HG03064 (cell line): ENCODE results near the gene TMEM63B.
"Not testable (repeated sequence)": the region's sequence is repeated elsewhere in the genome, so short reads cannot be mapped to it uniquely, and the experiment has no call there.

Source experiments
- ATAC-seq: cut with Tn5 transposase; IDR thresholded peaks from one replicate; pipeline ENCODE4 v1.9.1; 2021; ENCODE audit warnings: low read depth; ENCODE audit not compliant: unreplicated experiment

TMEM63B gene

DNA sequence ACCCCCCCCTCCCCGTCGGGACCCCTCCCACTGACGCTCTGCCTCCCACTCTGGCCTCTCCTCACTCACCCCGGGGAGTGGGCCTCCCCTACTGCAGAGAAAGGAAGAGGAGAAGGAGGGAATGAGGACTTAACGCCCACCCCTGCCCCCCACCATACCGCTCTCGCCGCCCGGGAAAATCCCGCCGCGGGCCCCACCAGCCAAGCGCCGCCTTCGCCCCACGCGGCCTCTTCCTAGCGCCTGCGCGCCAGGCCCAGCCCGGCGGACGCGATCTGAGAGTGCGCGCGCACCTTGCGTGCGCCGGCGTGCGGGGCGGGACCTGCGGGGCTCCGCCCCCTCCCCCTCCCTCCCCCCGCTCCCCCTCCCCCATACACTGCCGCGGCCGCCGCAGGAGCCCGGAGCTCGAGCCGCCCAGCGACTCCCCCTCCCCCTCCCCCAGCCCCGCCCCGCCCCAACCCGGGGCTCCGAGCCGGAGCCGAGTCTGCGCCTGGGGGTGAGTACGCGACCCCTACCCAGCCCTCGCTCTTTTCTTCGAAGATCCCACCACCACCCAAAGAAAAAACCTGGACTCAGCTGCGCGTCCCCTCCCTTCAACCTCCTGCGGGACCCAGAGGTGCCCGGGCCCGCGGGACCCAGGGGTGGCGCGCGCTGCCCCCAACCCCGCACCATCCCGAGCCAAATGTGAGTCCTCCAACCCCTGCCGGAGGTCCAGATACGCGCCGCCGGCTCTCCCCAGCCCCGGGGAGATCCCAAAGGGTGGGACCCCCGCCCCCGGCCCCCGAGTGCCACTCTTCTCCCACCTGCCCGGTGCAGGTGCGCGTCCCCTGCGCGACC is at the start of gene TMEM63B, which contains the start of gene MRPL14:
TSS of gene TMEM63B (plus strand) at position 369 of the 834 bp plus-strand sequence. CDS start 7,031 bp downstream, outside the sequence.
TSS of gene MRPL14 (minus strand) at position 267 of the 834 bp plus-strand sequence. CDS start 10,841 bp downstream, outside the sequence.
- ATAC-seq = peak; percentile 48

DNA sequence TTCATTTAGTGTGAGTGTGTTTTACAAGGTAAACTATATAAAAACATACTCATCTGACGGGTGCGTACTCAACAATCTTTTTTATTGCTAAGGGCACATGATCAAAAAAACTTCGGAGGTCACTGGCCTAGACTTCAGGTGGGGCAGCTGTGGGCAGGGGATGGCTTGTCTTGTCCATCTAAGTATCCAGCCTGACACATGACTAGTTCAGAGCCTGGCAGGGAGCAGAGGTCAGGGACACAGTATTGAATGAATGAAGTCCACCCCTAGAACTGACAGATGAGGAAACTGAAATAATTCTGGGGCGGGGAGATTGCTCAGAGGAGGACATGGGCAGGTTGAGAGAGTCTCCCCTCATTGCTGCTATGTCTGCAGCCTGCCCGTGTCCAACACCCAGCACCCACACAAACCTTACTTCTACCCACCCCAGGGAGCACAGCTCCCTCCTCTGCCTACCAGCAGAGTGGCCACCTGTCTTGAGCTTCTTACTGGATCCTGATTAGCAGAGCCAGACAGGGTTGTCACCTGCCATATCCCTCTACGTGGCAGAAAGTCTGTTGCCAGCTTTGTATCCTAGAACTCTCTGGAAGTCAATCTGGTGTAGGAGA is 49.0 kb upstream of the TMEM63B start:
- ATAC-seq = no peak

- no peak for ATAC-seq
Observed at GRCh38 chr6:44078827-44079671, 48.3 kb upstream of the TMEM63B start.

DNA sequence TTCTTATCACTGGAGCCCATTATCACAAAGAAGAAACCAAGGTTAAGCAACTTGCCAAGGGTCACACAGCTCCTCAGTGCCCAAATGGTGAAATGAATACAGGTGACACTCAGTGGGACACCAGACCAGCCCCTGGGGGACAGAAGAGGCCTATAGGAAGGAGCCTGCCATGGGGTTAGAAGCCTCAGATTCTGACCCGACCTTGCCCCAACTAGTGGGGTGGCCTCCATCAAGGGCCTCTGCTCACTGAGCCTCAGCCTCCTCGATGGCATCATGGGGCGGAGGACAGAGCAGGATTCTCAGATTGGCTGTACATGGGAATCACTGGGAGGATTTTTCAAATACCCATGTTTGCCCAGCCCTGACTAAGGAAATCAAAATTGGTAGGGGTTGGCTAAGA is 47.7 kb upstream of the TMEM63B start:
- no peak for ATAC-seq

- no peak for ATAC-seq
Observed at GRCh38 chr6:44080561-44081521, 46.5 kb upstream of the TMEM63B start.

GRCh38 chr6:44081753-44082152 is 45.6 kb upstream of the TMEM63B start:
- ATAC-seq = no peak

DNA sequence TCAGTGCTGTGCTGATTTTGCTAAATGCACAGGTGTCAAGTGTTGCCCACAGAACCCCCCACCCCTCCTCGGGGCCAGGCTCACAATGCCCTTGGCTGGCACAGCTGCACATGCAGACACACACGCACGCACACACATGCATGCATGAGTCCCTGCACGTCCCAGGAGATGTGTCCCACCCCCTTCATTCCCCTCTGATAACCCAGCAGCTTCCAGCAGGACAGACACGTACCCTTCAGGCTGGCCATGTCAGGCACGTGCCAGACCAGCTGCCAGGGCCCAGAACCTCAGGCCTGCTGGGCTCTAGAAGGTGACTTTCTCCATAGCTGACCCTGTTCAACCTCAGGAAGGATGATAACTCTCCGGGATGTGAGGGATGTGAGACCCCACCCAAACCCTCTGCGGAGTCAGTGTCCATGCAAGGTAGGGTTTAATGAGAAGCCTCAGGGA is 44.5 kb upstream of the TMEM63B start:
- no peak for ATAC-seq

GRCh38 chr6:44084231-44085014 is 42.9 kb upstream of the TMEM63B start:
- ATAC-seq = no peak

DNA sequence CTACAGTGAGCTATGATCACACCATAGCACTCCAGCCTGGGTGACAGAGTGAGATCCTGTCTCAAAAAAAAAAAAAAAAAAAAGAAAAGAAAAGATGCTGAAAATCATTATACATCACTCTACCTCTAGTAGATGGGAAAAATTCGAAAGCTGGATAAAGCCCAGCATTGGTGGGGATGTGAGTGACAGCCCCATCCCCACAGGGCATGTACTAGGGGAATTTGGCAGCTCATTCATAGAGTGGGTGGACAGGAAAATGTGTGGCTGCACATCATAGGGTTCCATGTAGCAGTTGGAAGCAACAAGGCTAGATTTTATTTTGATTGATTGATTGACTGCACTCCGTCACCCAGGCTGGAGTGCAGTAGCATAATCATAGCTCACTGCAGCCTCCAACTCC is 42.1 kb upstream of the TMEM63B start:
- ATAC-seq = no peak

- no peak for ATAC-seq
Observed at GRCh38 chr6:44086931-44087574, 40.3 kb upstream of the TMEM63B start.

- ATAC-seq = no peak
Observed at GRCh38 chr6:44087623-44088022, 39.7 kb upstream of the TMEM63B start.

GRCh38 chr6:44088827-44089590 is 38.3 kb upstream of the TMEM63B start:
- no peak for ATAC-seq

DNA sequence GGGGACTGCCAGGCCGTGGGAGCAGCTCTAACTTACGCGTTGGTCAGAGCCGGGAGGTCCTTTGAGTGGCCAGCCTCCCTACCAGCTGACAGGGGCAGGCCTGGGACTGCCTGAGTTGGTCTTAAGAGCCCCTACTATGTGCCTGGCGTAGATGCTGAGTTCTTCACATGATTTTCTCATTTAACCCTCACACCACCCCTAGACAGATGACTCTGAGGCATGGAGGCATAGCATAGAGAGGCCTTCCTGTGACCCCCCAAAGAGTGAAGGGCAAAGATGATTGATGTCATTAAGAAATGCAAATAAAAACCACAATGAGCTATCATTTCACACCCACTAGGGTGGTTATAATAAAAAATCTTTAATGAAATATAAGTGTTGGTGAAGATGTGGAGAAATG is 36.9 kb upstream of the TMEM63B start:
- no peak for ATAC-seq

DNA sequence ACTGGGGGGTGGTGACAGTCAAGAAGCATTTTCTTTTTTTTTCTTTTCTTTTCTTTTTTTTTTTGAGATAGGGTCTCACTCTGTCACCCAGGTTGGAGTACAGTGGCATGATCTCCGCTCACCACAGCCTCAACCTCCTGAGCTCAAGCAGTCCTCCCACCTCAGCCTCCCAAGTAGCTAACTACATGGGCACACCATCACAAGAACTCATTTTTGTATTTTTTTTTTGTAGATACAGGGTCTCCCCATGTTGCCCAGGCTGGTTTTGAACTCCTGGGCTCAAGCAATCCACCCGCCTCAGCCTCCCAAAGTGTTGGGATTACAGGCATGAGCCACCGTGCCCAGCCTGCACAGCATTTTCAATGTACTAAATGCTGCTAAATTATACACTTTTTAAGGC is 36.0 kb upstream of the TMEM63B start:
- not testable (repeated sequence) for ATAC-seq

DNA sequence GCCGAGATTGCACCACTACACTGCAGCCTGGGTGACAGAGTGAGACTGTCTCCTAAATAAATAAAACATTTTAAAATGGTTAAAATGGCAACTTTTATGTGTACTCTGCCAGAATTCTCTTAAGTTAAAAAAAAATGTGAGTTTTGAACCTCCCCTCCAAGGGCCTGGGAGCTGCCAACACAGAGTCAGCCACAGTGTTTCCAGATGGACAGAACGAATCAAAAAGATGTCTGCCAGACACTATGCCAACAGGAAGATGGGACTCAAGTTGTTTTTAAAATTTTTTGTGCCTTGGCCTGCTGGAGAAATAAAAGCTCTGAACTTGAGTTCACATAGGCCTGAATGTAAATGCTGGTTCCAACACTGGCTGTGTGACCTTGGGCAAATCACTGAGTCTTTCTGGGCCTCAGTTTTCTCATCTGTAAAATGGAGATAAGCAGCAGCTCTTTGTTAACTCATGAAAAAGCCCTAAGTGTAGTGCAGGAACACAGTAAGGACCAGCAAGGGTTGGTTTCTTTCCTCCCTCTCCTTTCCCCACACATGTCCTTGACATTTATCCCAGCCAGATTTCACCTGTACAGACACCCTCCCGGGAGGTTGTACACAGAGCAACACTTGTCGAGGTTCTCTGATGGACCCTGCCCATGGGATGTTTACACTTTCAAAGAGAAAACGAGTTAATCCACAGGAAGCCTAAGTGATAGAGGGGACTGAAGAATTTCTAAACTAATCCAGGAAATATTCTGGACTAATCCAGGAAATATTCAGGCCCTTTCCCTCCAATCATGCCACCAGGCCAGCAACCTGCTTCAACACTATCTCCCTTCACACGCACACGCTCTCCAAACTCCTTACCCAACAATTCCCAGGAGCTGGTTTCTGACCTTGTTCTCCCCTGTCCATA is 35.1 kb upstream of the TMEM63B start:
- no peak for ATAC-seq

DNA sequence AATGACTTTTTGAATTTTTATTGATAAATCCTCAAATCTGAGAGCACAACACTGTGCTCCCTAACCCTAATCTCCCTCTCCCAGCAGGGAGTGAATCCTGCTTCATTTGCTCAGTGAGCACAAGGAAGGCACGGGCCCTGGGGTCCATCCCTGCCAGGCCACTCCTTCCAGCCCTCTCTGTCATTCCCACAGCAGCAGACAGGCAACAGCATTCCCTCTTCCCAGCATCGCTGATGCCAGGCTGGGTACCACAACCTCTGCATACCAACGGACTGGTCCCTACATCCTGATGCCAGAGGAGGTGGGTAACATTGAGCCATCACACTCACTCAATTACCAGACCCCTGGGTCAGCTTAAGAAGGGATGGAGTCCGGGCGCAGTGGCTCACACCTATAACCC is 34.3 kb upstream of the TMEM63B start:
- ATAC-seq = no peak
